ENCODE data around the gene CDK5RAP2. TPM values are rescaled to one million over a fixed set of nuclear protein-coding genes. Genes with fewer than 3 reads are reported as not detected.
"Not testable (repeated sequence)": the region's sequence is repeated elsewhere in the genome, so short reads cannot be mapped to it uniquely, and the experiment has no call there.

CDK5RAP2 gene
- total RNA-seq, 1 experiment from 2014 or later: 22.2 TPM

DNA sequence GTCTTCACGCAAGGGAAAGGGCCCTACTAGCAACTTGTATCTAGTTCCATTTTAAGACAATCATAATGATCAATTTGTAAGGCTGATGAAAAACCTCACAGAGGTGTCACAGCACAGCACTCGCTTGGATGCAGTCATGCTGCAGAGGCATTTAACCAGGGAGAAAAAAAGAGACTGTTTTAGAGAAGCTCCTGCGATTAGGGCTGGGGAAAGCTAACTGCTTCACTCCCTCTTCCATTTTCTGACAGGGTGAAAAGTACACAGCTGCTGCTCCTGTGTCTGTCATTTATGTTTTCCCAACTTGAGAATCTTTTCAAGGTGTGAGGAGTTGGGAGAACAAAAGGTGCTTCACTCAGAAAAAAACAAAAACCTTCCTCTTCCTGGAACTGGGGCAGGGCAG lies 106.4 kb downstream of the CDK5RAP2 start:
- no peak for DNase-seq (ENCODE audit: low spot score)

DNA sequence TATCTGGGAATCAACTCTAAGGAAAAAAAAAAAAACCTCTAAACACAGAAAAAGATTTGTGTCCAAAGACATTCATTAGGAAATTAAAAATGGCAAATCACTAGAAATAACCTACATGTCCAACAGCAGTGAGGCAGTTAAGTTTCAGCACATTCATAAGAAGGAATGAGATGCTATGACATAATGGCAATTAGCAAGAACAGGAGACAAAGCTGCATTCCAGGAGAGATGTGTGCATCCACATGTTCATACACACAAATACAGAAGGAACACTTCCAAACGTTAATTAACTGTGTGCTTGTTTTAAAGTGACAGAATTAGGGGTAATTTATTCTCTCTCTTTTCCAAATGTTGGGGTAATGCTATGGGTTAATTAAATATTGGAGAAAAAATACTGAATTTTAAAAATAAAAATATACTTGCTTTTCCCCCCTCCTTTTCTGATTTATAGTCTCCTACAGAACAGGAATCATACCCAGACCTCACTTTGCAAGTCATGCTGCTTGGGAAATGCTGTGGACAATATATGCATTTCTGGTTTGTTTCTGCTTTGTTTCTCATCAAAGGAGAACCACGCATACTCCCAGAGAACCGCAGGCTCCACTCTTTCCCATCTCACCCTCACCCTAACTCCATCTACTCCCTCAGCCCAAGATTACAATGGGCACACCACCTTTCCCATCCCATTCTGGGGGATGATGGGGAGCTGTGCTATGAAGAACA lies 114.1 kb downstream of the CDK5RAP2 start:
- DNase-seq (ENCODE audit: low spot score): no peak

DNA sequence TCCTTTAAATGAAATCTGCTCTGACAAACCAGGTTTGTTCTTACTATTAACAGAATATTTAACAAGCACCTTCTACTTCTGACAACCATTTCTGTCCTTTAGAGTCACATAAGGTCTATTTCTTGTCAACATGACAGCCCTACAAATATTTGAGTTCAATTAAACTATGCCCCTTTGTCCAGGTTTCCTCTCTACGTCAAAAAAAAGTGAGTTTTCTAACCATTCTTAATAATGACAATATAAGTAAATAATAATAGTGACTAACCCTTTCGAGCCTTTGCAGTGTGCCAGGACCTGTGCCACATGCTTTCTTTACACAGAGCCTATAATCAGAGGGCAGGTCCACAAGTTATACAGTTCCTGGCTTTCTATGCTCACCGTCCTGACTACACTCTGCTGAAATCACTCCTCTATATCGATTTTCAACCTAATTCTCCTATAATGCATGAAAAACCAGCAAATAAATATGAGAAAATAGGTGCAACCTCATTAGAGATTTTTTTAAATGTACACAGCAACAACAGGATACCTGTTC lies 115.0 kb downstream of the CDK5RAP2 start:
- DNase-seq (ENCODE audit: low spot score): no peak

DNA sequence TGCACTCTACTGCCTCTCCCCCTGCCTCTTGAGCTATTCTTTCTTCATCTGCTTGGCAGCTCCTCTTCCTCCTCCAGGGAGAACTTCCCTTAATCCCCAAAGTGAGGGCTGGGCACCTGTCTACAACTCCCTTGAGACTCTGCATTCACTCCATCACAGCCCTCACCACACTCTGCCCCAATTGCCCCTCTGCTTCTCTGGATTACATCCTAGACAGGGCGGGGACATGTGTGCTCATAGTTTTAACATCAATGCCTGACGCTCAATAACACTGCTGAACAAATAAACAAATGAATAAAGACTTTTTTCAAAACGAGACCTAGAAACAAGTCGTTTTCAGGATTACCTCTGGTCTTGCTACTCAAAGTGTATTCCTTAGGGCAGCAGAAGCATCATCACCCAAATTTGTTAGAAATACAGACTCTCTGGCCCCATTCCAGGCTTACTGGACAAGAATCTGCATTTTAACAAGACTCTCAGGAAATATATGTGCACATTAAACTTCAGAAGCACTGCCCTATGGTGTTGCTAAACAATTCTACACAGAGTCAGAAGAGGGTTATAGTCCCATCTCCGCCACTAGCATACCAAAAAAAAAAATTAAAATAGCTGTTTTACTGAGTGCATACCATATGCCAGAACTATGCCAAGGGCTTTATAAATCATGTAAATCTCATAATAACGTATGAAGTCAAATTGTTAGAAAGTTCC lies 115.6 kb downstream of the CDK5RAP2 start:
- DNase-seq (ENCODE audit: low spot score): no peak

DNA sequence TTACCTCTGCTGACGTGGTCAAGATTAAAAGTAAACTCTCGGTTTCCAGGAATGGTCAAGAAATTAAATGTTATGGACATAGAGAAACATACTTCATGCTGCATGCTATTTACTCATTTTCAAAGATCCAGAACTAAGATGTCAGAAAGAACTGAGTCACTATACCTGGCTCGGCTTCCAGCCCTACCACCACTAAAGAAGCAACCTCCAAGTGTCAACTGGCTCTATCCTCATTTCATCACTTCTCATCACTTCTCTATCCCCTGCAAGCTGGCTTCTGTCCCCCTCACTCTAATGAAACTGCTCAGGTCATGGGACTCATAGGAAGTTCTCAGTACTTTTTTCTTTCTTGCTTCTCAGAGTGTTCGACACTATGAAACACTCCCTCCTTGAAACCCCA lies 116.2 kb downstream of the CDK5RAP2 start:
- no peak for DNase-seq (ENCODE audit: low spot score)

DNA sequence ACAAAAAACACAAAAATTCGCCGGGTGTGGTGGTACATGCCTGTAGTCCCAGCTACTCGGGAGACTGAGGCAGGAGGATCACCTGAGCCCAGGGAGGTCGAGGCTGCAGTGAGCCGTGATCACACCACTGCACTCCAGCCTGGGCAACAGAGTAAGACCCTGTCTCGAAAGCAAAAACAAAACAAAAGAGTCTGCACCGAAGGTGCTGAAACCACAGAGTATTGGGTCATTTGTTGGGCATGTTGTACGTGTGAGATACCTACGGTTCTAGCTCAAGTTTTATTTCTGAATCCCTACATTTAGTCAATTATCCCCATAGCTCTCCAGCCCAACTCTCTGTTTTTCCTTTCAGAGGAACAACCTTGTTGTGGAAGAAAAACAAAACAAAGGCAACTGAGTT lies 118.3 kb downstream of the CDK5RAP2 start:
- DNase-seq (ENCODE audit: low spot score): not testable (repeated sequence)

DNA sequence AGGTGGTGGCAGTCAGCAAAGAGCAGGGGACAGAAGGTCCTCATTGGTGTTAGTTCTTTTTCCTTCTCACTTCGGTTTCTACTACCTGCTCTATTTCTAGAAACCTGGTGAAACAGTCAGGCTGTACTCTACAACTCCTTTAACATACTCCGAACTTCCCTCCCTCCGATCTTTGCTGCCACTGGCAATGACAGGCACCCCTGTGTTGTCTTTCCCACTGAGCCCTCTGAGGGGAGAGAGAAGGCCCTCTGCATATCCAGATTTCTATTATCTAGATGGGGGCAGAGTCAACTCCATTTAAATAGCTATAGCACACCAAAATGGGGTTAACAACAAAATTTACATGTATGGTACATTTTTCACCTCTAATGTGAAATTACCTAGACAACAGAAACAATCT lies 123.7 kb downstream of the CDK5RAP2 start:
- no peak for DNase-seq (ENCODE audit: low spot score)

DNA sequence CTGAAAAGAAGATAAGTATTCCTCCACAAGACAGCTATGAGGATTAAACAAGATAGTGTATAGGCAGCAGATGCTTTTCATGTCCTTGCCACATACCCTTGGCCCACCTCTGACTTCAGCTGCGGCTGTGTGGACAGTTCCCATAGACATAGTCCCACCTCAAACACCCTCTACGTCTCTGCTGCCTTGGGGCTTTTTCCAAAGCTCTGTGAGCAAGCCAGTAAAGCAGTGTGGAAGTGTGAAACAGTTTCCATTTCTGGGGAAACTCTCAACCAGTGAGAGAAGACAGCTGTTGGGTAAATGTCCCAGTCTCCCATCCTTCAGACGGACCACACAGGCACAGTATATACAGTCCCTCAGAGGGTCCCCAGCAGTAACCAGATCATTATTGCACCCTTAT lies 125.5 kb downstream of the CDK5RAP2 start:
- no peak for DNase-seq (ENCODE audit: low spot score)

DNA sequence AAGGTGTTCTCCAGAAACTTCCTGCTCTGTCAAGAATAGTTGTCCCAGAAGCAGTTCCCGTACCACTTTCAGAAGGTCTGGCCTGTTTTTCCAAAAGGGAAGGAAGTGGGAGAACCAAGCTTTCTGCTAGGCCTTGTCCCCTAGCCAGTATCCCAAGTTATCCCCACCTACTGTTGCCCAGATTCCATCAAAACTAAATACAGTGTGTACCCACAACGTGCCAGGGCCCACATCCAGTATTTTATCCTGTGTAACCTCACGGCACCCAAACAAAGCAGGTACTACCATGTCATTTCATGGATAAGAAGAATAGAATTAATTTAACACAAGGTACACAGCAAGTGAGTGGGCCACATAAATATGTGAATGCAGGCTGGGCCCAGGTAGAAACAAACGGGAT lies 126.2 kb downstream of the CDK5RAP2 start:
- no peak for DNase-seq (ENCODE audit: low spot score)

DNA sequence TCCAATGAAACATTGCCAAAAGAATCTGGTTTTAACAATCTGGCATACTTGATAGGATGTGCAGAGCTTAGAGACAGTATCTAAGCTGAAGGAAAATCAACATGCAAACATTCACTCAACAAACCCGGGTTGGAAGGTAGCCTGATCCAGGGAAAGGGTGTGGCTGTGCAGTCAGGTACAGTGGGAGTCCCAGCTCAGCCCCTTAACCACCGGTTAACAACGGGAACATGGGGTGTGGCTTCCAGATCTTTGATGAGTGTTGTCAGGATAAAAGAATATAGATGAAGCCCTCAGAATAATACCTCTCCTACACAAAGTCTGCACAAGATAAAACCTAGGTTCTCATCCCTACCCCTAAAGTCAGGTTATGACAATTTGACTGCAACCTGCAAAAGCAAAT lies 127.3 kb downstream of the CDK5RAP2 start:
- no peak for DNase-seq (ENCODE audit: low spot score)

DNA sequence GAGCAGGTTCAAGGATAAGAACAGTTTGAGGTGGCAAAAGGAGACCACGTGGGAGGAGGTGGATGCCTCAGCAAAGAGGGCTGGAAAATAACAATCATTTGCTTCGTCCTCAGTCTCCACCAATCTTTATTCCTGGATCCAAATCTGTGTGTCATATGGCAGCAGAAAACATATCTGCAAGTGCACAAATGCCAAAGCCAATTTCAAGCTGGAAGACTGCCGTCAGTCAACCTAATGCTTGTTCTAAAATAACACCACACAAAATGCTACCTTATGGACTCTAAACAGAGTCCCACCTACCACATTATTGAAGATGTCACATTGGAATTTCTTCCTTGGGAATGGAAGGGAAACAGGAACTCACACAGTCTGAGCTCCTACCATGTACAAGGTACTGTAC lies 129.1 kb downstream of the CDK5RAP2 start:
- no peak for DNase-seq (ENCODE audit: low spot score)

DNA sequence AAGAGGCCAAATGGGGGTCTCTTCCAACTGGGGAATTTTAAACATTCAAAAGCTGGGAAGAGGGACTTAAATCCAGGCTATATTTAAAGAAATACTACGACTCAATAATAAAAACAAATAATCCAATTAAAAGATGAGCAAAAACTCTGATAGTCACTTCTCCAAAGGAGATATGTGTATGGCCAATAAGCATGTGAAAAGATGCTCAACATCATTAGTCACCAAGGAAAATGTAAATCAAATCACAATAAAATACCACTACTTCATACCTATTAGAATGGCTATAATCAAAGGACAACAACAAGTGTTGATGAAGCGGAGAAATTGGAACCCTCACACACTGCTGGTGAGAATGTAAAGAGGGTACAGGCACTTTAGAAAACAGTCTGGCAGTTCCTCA lies 130.4 kb downstream of the CDK5RAP2 start:
- no peak for DNase-seq (ENCODE audit: low spot score)

DNA sequence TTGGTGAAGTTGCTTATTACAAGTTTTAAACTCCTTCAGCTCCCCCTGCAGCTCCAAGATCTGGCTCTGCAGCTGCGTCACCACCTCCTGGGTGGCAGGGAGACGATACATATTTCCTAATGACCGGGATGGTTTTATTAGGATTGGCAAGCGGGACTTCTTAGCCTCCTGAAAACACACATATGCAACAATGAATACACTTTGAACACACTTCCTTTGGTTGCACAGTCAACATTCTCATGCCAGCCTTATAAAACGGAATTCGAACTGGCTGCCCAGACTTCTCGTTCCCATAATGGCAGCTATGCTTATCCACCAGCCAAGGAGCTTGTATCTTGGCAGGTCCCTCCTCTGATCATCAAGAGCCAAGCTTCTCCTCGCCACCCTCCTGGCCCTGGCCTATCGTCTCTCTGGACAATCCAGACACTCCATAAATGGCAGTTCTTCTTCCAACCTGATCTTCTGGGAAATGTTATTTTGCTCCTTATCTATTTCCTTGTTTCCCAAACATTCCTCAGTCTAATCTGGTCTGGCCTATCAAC lies 131.9 kb downstream of the CDK5RAP2 start:
- DNase-seq (ENCODE audit: low spot score): no peak

DNA sequence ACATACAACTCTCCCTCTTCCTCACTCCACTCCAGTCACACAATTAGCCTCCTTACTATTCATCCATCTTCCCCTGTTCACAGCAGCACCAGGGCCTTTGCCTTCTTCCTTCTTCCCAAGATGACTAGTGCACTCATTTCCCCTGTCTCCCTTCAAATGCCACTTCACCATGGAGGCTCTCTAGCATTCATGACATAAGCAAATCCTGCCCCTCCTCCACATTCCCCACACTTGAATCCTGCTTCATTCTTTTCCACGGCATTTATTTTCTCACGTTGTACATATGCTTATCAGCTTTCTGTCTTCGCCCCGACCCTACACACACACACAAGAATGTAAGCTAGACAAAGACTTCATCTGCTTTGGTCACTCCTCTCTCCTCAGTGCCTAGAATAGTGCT lies 133.3 kb downstream of the CDK5RAP2 start:
- DNase-seq (ENCODE audit: low spot score): no peak

DNA sequence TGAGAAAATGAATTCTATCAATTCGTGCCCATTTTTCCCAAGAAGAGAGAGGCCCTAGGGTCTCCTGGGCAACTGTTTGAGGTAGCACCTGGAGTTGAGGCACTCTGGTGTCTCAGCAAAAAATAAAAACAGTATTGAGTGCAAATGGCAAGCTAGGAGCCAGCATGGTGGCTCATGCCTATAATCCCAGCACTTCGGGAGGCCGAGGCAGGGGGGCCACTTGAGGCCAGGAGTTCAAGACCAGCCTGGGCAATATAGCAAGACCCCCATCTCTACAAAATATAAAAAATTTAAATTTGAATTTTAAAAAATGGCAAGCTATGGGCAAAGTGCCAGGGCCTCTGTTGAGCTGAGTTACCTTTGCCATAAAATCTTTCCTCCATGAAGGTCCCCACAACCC lies 136.0 kb downstream of the CDK5RAP2 start:
- no peak for DNase-seq (ENCODE audit: low spot score)

DNA sequence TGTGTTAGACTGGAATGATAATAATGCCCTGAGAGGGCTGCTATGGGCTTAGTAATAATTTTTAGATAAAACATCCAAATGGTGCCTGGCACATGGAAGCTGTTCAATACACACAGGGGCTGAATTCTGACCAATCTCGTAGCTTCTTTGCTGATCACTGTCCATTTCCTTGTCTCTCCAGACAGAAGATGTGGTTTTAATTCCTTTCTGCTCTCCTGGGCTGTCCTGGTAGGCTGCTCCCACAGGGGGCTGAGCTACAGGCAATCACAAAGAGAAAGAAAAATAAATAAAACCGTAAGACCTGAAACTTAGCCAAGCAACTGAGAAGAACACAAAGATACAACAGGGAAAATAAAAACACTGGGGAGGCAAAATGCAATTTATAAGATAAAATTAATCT lies 136.5 kb downstream of the CDK5RAP2 start:
- DNase-seq (ENCODE audit: low spot score): no peak

DNA sequence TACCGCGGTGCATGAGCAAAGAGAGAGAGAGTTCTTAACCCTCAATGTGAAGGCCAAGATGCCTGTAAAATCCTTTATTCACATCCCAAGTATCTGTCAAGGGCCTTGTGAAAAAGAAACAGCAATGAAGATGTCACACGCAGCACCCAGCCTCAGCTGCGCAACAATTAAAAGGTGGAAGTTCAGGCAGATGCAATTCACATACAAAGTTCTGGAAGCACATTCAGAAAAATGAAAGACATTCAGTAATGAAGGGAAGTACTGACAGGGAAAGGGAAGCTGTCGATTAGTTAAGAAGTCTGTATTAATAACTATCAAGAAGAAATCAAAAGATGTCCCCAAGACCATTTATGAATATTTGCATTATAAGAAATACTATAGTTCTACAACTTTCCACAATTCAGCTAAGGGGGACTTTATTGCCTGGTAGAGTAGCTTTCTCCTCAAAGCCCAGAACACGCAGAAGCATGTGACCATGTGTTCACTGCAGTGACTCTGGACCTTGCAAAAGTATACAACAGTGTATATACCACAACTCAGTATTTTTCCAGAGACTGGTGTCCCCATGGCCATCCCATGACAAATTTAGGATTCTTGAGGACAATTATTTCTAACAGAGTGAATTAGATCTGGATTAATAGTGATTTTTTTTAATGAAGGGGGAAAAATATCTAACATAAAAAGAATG lies 137.5 kb downstream of the CDK5RAP2 start:
- DNase-seq (ENCODE audit: low spot score): no peak

DNA sequence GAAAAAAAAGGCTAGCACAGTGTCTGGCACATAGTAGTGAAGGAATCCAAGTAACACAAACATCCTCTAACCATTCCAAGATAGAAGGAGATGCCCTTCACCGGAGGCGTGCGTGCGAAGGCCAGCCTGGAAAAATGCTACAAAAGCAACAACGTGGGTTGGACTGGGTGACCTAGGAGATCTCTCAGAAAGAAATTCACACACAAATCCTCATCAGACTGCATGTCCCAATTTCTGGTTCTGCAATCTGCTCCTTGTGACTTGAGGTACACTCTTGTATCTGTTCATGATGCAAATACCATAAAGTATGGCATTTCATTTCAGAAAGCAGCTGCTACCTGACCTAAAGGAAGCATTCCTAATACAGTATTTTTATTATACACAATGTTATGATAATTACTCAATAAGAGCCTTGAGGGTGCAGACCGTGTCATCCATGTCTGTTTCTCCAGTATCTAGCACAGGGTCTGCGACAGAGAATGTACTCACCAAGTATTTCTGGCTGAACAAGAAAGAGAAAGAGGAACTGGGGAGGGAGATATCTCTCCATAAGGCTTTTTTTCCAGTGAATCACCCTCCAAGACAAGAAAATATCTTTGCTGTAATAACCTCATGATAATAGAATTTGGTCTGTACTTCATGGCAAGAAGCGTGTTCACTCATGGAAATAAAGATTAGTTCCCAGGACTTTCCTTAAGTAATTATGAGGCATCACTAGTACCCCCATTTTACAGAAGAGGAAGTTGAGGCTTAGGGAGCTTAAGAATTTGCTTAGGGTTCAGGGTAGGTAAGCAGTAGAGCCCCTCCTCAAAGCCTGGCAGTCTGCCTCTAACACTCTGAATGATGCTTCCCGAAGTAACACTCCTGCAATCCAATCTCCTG lies 138.3 kb downstream of the CDK5RAP2 start:
- no peak for DNase-seq (ENCODE audit: low spot score)

DNA sequence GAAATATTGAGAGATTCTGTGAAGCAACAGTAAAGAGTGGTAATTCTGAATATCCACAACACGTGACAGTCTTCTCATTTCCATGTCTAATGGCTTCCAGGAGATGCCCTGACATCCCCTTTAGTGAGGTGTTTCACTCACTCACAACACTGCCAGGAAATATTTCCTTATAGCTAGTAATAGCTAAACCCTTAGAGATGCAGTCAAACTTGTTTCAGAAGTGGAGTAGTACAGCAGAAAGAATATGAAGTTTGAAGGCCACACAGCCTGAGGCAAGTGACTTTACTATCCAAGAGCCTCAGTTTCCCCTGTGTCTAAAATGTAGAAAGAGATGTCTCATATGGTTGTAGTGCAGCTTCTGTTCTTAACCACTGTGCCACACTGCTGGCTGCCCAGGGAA lies 139.2 kb downstream of the CDK5RAP2 start:
- DNase-seq (ENCODE audit: low spot score): no peak

DNA sequence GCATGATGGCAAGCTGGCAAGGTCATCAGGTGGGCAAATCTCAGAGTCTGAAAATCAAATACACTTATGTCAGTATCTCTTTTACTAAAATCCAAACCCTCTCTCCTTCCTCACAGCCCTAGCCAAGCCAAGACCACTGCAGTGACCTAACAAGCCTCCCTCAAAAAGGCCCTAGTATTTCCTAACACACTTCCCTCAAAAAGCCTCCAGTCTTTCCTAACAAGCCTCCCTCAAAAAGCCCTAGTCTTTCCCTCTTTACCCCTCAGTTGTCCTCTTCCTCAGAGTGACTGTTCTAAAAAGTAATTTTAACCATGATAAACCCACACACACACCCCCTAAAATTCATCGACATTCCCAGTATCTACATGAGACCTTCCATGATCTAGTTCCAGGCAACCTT lies 140.0 kb downstream of the CDK5RAP2 start:
- no peak for DNase-seq (ENCODE audit: low spot score)

DNA sequence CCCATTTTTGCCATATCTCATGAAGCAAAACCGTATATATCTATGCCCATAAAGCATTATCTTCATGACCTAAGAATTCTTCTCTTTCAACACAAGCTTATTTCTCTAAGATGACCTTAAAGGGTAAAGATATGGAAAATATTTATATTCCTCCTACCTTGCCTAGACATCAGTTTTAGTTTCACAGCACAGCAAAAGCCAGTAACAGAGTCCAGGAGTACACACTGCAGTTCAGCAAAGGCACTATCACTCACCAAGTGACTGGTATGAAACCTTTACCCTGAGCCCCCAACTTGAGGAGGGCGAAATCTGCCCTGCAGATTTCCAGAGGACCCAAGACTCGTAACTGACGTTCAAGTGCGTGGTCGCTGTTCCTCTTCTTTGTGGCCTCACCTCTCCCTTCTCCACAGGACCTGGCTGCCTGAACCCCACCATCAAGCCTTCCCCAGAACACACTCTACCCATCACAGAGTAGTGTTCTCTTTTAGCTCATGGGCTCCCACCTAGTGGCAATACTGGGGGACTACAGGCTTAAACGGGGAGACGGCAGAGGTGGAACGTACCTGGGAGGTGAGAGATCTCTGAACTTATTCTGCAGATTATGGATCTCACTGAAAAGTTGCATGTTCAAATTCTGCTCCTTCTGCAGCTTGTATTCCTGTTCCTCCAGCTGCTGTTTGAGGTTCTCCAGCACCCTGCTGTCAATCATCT lies 141.0 kb downstream of the CDK5RAP2 start:
- DNase-seq (ENCODE audit: low spot score): peak; percentile 12

Measured in HT-29 (cell line).